NT2/D1 (cell line): ENCODE measurements around the gene GSTA2.
"Not testable (repeated sequence)": the region's sequence is repeated elsewhere in the genome, so short reads cannot be mapped to it uniquely, and the experiment has no call there.

ENCODE experiments used
- SUZ12 ChIP-seq: IDR thresholded peaks from 2 replicates; pipeline ENCODE4 v1.6.1; 2011; ENCODE audit not compliant: insufficient read length, insufficient read depth; ENCODE audit errors: extremely low read depth
- YY1 ChIP-seq: IDR thresholded peaks from 2 replicates; pipeline ENCODE4 v1.6.1; 2011; ENCODE audit not compliant: insufficient read length, insufficient read depth
- ZNF274 ChIP-seq: IDR thresholded peaks from 2 replicates; pipeline ENCODE4 v1.6.1; 2011; ENCODE audit warnings: mild to moderate bottlenecking, low read depth, low read length

DNA sequence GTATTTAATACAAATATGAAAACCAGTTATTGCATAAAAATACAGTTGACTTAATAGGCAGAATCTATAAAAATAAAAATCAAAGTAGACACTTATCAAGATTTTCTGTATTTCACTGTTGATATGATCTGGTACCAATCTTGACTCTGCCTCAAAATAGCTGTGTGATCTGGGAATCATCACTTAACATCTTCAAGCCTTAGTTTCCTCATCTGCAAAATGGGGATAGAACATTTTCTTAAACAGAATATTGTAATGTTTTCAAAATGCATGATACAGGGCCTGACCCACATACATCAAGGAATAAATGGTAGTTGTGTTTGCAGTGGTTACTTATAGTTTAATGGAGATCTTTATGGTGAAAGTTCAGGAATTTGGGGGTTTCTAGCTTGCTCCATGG lies 18.9 kb upstream of the GSTA2 start:
- TF ChIP-seq YY1, ZNF274, SUZ12: not testable (repeated sequence)
